Left forelimb (tissue), 1 donor: ENCODE data around the gene PRPF18.
"Not testable (repeated sequence)": the region's sequence is repeated elsewhere in the genome, so short reads cannot be mapped to it uniquely, and the experiment has no call there.

Experiments used
- DNase-seq: peaks from one replicate; pipeline ENCODE4 v3.0.0-alpha.2; 2018; ENCODE audit warnings: low spot score

Gene PRPF18

GRCh38 chr10:13586676-13587355, at the start of gene PRPF18:
Gene PRPF18, plus strand, starts transcription at chr10:13586965. Its CDS starts 122 bp downstream, at chr10:13587087.
- DNase-seq, result peak; percentile 94

- DNase-seq, result not testable (repeated sequence)
Measured at GRCh38 chr10:13537985-13538384, 48.8 kb upstream of the PRPF18 start.

GRCh38 chr10:13542533-13542932, 44.2 kb upstream of the PRPF18 start:
- DNase-seq, result no peak

GRCh38 chr10:13550802-13551201, 36.0 kb upstream of the PRPF18 start:
- no peak for DNase-seq

- no peak for DNase-seq
Measured at GRCh38 chr10:13555884-13556510, 30.8 kb upstream of the PRPF18 start.

- DNase-seq, result no peak
Measured at GRCh38 chr10:13559124-13559700, 27.6 kb upstream of the PRPF18 start.

- no peak for DNase-seq
Measured at GRCh38 chr10:13560597-13560996, 26.2 kb upstream of the PRPF18 start.

- no peak for DNase-seq
Measured at GRCh38 chr10:13563481-13564445, 23.0 kb upstream of the PRPF18 start.

- DNase-seq, result no peak
Measured at GRCh38 chr10:13564576-13564975, 22.2 kb upstream of the PRPF18 start.

- no peak for DNase-seq
Measured at GRCh38 chr10:13567030-13567429, 19.7 kb upstream of the PRPF18 start.

- DNase-seq, result no peak
Measured at GRCh38 chr10:13571541-13571940, 15.2 kb upstream of the PRPF18 start.

GRCh38 chr10:13573960-13574359, 12.8 kb upstream of the PRPF18 start:
- no peak for DNase-seq

- no peak for DNase-seq
Measured at GRCh38 chr10:13585195-13585751, 1.5 kb upstream of the PRPF18 start.

- DNase-seq, result no peak
Measured at GRCh38 chr10:13585943-13586342, 822 bp upstream of the PRPF18 start.

- no peak for DNase-seq
Measured at GRCh38 chr10:13587391-13587790, 626 bp downstream of the PRPF18 start.

- no peak for DNase-seq
Measured at GRCh38 chr10:13589316-13589715, 2.6 kb downstream of the PRPF18 start.

- no peak for DNase-seq
Measured at GRCh38 chr10:13590886-13591285, 4.1 kb downstream of the PRPF18 start.

- no peak for DNase-seq
Measured at GRCh38 chr10:13592306-13592705, 5.5 kb downstream of the PRPF18 start.

- DNase-seq, result no peak
Measured at GRCh38 chr10:13593535-13593934, 6.8 kb downstream of the PRPF18 start.

- no peak for DNase-seq
Measured at GRCh38 chr10:13594641-13595040, 7.9 kb downstream of the PRPF18 start.

GRCh38 chr10:13597909-13598308, 11.1 kb downstream of the PRPF18 start:
- DNase-seq, result no peak
